ENCODE data around the gene C12orf57. TPM values are rescaled to one million over a fixed set of nuclear protein-coding genes. Genes with fewer than 3 reads are reported as not detected.

Gene C12orf57
- total and polyA plus RNA-seq, 2 of the 8 experiments (the other 6 are each of a cell fraction or from before 2014, with no cell fraction given) = 174 to 993 TPM

- no peak for TF ChIP-seq CTCF (IDR thresholded peaks at IDR 0.05; ENCODE audit: control extremely low read depth in 1 of 3, insufficient read depth in 1 of 3, low read depth in 1 of 3, low read length in 3 of 3)
- TF ChIP-seq CHD2 (IDR thresholded peaks at IDR 0.05; ENCODE audit: low read length) = no peak
- no peak for TF ChIP-seq RXRA (IDR thresholded peaks at IDR 0.05; ENCODE audit: insufficient read depth, low read depth, low read length)
- no peak for TF ChIP-seq JUND (IDR thresholded peaks at IDR 0.05; ENCODE audit: low read length)
- TF ChIP-seq E2F6 (IDR thresholded peaks at IDR 0.05) = no peak
- 0 out of 2 replicates have a peak, but pooled peaks have one; percentile 9 for TF ChIP-seq EGR1 (IDR thresholded peaks at IDR 0.05; ENCODE audit: borderline replicate concordance, low read depth, low read length)
- TF ChIP-seq SIN3A (conservative IDR thresholded peaks at IDR 0.05 in 1 of 2, IDR thresholded peaks at IDR 0.05 in 1 of 2; ENCODE audit: low read depth in 1 of 2, low read length in 2 of 2) = 0 out of 4 replicates have a peak, but pooled peaks of 1 of the 2 experiments have one; percentile 29
- TF ChIP-seq KDM1A (IDR thresholded peaks at IDR 0.05; ENCODE audit: borderline replicate concordance, low read length) = no peak
- TF ChIP-seq RAD21 (IDR thresholded peaks at IDR 0.05 in 1 of 2, conservative IDR thresholded peaks at IDR 0.05 in 1 of 2; ENCODE audit: low read depth in 2 of 2, low read length in 2 of 2) = no peak
- no peak for TF ChIP-seq MAFK (IDR thresholded peaks at IDR 0.05; ENCODE audit: low read depth, low read length)
- no peak for TF ChIP-seq FOSL1 (IDR thresholded peaks at IDR 0.05; ENCODE audit: insufficient read depth, low read depth, low read length)
- no peak for TF ChIP-seq KDM5A (IDR thresholded peaks at IDR 0.05; ENCODE audit: low read length)
Observed at GRCh38 chr12:6925239-6925539, 18.6 kb upstream of the C12orf57 start (continued).

Data from H1 (cell line).